Measurements from ENCODE around the gene IGFBP5. TPM values are rescaled to one million over a fixed set of nuclear protein-coding genes. Genes with fewer than 3 reads are reported as not detected.

The IGFBP5 gene
- total and polyA plus RNA-seq, 2 experiments from 2014 or later = 113 to 232 TPM

DNA sequence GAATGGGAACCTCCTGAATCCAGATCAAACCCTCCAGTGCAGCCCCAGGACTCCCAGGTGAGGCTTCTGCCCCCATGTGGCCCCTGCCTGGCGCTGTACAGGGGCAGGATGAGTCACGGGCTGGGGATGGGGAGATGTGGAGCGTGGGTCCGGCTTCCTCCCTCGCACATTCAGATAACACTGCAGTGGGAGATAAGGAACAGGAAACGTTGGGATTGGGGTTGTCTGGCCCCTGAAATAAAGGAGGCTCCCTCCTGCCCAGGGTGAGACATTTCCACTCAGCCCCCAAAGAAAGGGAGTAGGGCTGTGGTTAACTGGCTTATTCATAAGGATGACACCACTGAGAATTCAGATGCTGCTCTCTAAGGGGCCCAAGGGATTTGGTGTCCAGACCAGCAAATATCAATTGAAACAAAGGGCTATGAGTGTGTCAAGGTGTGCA, 30.7 kb downstream of the IGFBP5 start:
- Histone ChIP-seq H4K20me1 (ENCODE audit: insufficient read depth, poor library complexity, severe bottlenecking) (no peaks in the 10 kb centered on the region), H3K4me2 (no peak overlapping the region), H3K36me3 (replicated peaks; ENCODE audit: insufficient read depth, low read depth) (no peaks in the 10 kb centered on the region), H3K27ac (peak overlapping the region; percentile 47), H3K9me2 (replicated peaks; ENCODE audit: insufficient read depth) (no peaks in the 10 kb centered on the region), H3K4me3 (no peak overlapping the region), H3K4me1 (ENCODE audit: insufficient read depth) (peaks cover 17% of the 10 kb centered on the region), H2AFZ (no peak overlapping the region), H3K9me3 (ENCODE audit: low read depth) (no peaks in the 10 kb centered on the region), H3K79me2 (no peaks in the 10 kb centered on the region), H3K27me3 (no peaks in the 10 kb centered on the region)
- 60% methylated on average over 6 of the region's 6 CpGs for WGBS (ENCODE audit: low lambda C conversion rate, missing lambda C conversion rate)
- TF ChIP-seq EZH2 (IDR thresholded peaks at IDR 0.05; ENCODE audit: borderline replicate concordance) (no peak), EZH2phosphoT487 (IDR thresholded peaks at IDR 0.05; ENCODE audit: low read depth, severe bottlenecking, unreplicated experiment) (no peak), CTCF (IDR thresholded peaks at IDR 0.05; ENCODE audit: poor library complexity) (peak; percentile 34)
- DNase-seq (ENCODE audit: low spot score) = peak; percentile 69

- H3K36me3 ChIP-seq (replicated peaks; ENCODE audit: insufficient read depth, low read depth) = no peaks in the 10 kb centered on the region
- TF ChIP-seq CTCF (IDR thresholded peaks at IDR 0.05; ENCODE audit: poor library complexity) (no peak), EZH2 (IDR thresholded peaks at IDR 0.05; ENCODE audit: borderline replicate concordance) (no peak), EZH2phosphoT487 (IDR thresholded peaks at IDR 0.05; ENCODE audit: low read depth, severe bottlenecking, unreplicated experiment) (no peak)
- H2AFZ ChIP-seq = no peak overlapping the region
- no peaks in the 10 kb centered on the region for H3K27me3 ChIP-seq
- DNase-seq (ENCODE audit: low spot score) = no peak
- H4K20me1 ChIP-seq (ENCODE audit: insufficient read depth, poor library complexity, severe bottlenecking) = no peaks in the 10 kb centered on the region
- WGBS (ENCODE audit: low lambda C conversion rate, missing lambda C conversion rate) = 96% methylated on average over 18 of the region's 18 CpGs
- H3K4me1 ChIP-seq (ENCODE audit: insufficient read depth) = peaks cover 17% of the 10 kb centered on the region
- no peak overlapping the region for H3K4me2 ChIP-seq
- H3K9me3 ChIP-seq (ENCODE audit: low read depth) = no peaks in the 10 kb centered on the region
- H3K4me3 ChIP-seq = no peak overlapping the region
- H3K79me2 ChIP-seq = no peaks in the 10 kb centered on the region
- no peaks in the 10 kb centered on the region for H3K9me2 ChIP-seq (replicated peaks; ENCODE audit: insufficient read depth)
- no peak overlapping the region for H3K27ac ChIP-seq
Observed at GRCh38 chr2:216663846-216664245, 31.5 kb downstream of the IGFBP5 start.

DNA sequence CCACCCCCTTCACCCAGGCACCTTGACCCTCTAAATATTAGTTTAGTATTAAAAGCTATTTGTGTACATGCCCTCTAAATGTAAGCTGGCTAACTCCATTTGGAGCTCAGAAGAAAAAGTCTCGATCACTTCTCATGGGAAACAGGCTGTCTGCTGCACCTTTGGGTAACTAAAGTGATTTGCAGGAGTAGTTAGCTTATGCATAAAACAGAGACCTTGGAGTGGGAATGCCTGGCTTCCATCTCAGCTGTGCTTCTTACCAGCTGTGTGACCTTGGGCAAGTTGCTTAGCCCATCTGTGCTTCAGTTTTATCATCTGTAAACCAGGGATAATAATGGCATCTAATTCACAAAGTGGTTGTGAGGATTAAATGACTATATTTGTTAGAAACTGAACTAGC, 32.2 kb downstream of the IGFBP5 start:
- 100% methylated on average over 1 of the region's 1 CpG for WGBS (ENCODE audit: low lambda C conversion rate, missing lambda C conversion rate)
- Histone ChIP-seq H3K27ac (no peak overlapping the region), H3K36me3 (replicated peaks; ENCODE audit: insufficient read depth, low read depth) (no peaks in the 10 kb centered on the region), H3K27me3 (no peaks in the 10 kb centered on the region), H3K4me2 (no peak overlapping the region), H3K4me3 (no peak overlapping the region), H3K79me2 (peaks cover 2% of the 10 kb centered on the region), H3K9me3 (ENCODE audit: low read depth) (no peaks in the 10 kb centered on the region), H2AFZ (no peak overlapping the region), H4K20me1 (ENCODE audit: insufficient read depth, poor library complexity, severe bottlenecking) (no peaks in the 10 kb centered on the region), H3K4me1 (ENCODE audit: insufficient read depth) (peaks cover 19% of the 10 kb centered on the region), H3K9me2 (replicated peaks; ENCODE audit: insufficient read depth) (no peaks in the 10 kb centered on the region)
- TF ChIP-seq EZH2phosphoT487 (IDR thresholded peaks at IDR 0.05; ENCODE audit: low read depth, severe bottlenecking, unreplicated experiment) (no peak), CTCF (IDR thresholded peaks at IDR 0.05; ENCODE audit: poor library complexity) (no peak), EZH2 (IDR thresholded peaks at IDR 0.05; ENCODE audit: borderline replicate concordance) (no peak)
- DNase-seq (ENCODE audit: low spot score) = no peak
